ENCODE measurements around the gene FERD3L.
"Not testable (repeated sequence)": the region's sequence is repeated elsewhere in the genome, so short reads cannot be mapped to it uniquely, and the experiment has no call there.

Gene FERD3L

GRCh38 chr7:19144661-19145433, at the start of gene FERD3L:
Gene FERD3L (minus strand): TSS chr7:19145421. CDS start chr7:19145362, 59 bp downstream.
- DNase-seq = no peak

GRCh38 chr7:19194417-19194816, 49.2 kb upstream of the FERD3L start:
- DNase-seq = not testable (repeated sequence)

GRCh38 chr7:19181634-19182033, 36.4 kb upstream of the FERD3L start:
- no peak for DNase-seq

- DNase-seq = no peak
Observed at GRCh38 chr7:19178595-19178994, 33.4 kb upstream of the FERD3L start.

- DNase-seq = no peak
Observed at GRCh38 chr7:19177269-19177668, 32.0 kb upstream of the FERD3L start.

- DNase-seq = no peak
Observed at GRCh38 chr7:19175241-19175640, 30.0 kb upstream of the FERD3L start.

GRCh38 chr7:19161671-19162070, 16.4 kb upstream of the FERD3L start:
- DNase-seq = no peak

- no peak for DNase-seq
Observed at GRCh38 chr7:19146699-19147098, 1.5 kb upstream of the FERD3L start.

GRCh38 chr7:19145434-19146115, 354 bp upstream of the FERD3L start:
- no peak for DNase-seq

- no peak for DNase-seq
Observed at GRCh38 chr7:19143881-19144574, 1.2 kb downstream of the FERD3L start.

- no peak for DNase-seq
Observed at GRCh38 chr7:19139706-19140327, 5.4 kb downstream of the FERD3L start.

GRCh38 chr7:19133886-19134285, 11.3 kb downstream of the FERD3L start:
- DNase-seq = no peak

GRCh38 chr7:19133390-19133789, 11.8 kb downstream of the FERD3L start:
- DNase-seq = no peak

- no peak for DNase-seq
Observed at GRCh38 chr7:19128856-19129255, 16.4 kb downstream of the FERD3L start.

- no peak for DNase-seq
Observed at GRCh38 chr7:19121977-19122588, 23.1 kb downstream of the FERD3L start.

- no peak for DNase-seq
Observed at GRCh38 chr7:19119870-19120486, 25.2 kb downstream of the FERD3L start.

GRCh38 chr7:19119372-19119771, 25.8 kb downstream of the FERD3L start:
- no peak for DNase-seq

- no peak for DNase-seq
Observed at GRCh38 chr7:19118636-19119371, 26.4 kb downstream of the FERD3L start.

GRCh38 chr7:19117870-19118608, 27.2 kb downstream of the FERD3L start:
- no peak for DNase-seq

- DNase-seq = no peak
Observed at GRCh38 chr7:19117091-19117869, 27.9 kb downstream of the FERD3L start, which contains the start of gene TWIST1. Gene TWIST1 (minus strand): TSS chr7:19117636. CDS start chr7:19117321, 315 bp downstream.

All from stimulated activated CD8-positive, alpha-beta memory T cell treated with anti-CD3 and anti-CD28 coated beads, Interleukin-4, amount 100 ng/mL, for 48 hours (primary cell).